Kidney epithelial cell (primary cell): Measurements from ENCODE around the gene ZNF275. TPM values are rescaled to one million over a fixed set of nuclear protein-coding genes. Genes with fewer than 3 reads are reported as not detected.

Experiments used
- DNase-seq: peaks from one replicate; pipeline ENCODE4 v3.0.0-alpha.2; 2010; ENCODE audit warnings: low read depth
- H3K27me3 ChIP-seq: 2 replicates; pipeline ENCODE4 v1.6.0; 2011; ENCODE audit warnings: low read length; ENCODE audit not compliant: control insufficient read depth, insufficient read depth
- H3K36me3 ChIP-seq: 2 replicates; pipeline ENCODE4 v1.5.1; 2011; ENCODE audit warnings: low read length; ENCODE audit not compliant: control insufficient read depth, insufficient read depth
- H3K4me3 ChIP-seq: 2 replicates; pipeline ENCODE4 v1.5.1; 2011; ENCODE audit warnings: low read depth, mild to moderate bottlenecking, control low read depth, low read length
- CTCF ChIP-seq: IDR thresholded peaks from 2 replicates; pipeline ENCODE4 v1.5.1; 2011; ENCODE audit warnings: mild to moderate bottlenecking, moderate library complexity, low read length, control low read depth, inconsistent platforms; ENCODE audit not compliant: insufficient read depth, poor library complexity, severe bottlenecking
- total RNA-seq: library from RNA; depleted of rRNA; stranded (reverse); fragments of >200 nt; gene quantifications from 2 replicates; pipeline ENCODE4 v1.2.3, GENCODE V29; 2015

The ZNF275 gene
- total RNA-seq, 1 donor from 2014 or later, result 10.5 TPM

- no peaks in the 10 kb centered on the region for H3K36me3 ChIP-seq
- no peaks in the 10 kb centered on the region for H3K27me3 ChIP-seq
- no peak for DNase-seq
- TF ChIP-seq CTCF, result no peak
- no peak overlapping the region for H3K4me3 ChIP-seq
Measured at GRCh38 chrX:153370293-153371055, 36.5 kb downstream of the ZNF275 start.

GRCh38 chrX:153371256-153371655, 37.3 kb downstream of the ZNF275 start:
- no peak for DNase-seq
- no peak overlapping the region for H3K4me3 ChIP-seq

GRCh38 chrX:153372949-153373348, 39.0 kb downstream of the ZNF275 start:
- H3K27me3 ChIP-seq, result no peaks in the 10 kb centered on the region
- H3K4me3 ChIP-seq, result no peak overlapping the region
- no peak for TF ChIP-seq CTCF
- no peak for DNase-seq
- no peaks in the 10 kb centered on the region for H3K36me3 ChIP-seq

More at GRCh38 chrX:153371256-153371655, 37.3 kb downstream of the ZNF275 start:
- H3K27me3 ChIP-seq, result no peaks in the 10 kb centered on the region
- no peak for TF ChIP-seq CTCF
- no peaks in the 10 kb centered on the region for H3K36me3 ChIP-seq

- no peak overlapping the region for H3K4me3 ChIP-seq
- DNase-seq, result no peak
- H3K27me3 ChIP-seq, result no peaks in the 10 kb centered on the region
- TF ChIP-seq CTCF, result no peak
- H3K36me3 ChIP-seq, result no peaks in the 10 kb centered on the region
Measured at GRCh38 chrX:153374426-153374825, 40.5 kb downstream of the ZNF275 start.

- Histone ChIP-seq H3K36me3 (no peaks in the 10 kb centered on the region), H3K27me3 (no peaks in the 10 kb centered on the region), H3K4me3 (no peak overlapping the region)
- no peak for TF ChIP-seq CTCF
- no peak for DNase-seq
Measured at GRCh38 chrX:153375571-153375970, 41.6 kb downstream of the ZNF275 start.

GRCh38 chrX:153377727-153378126, 43.8 kb downstream of the ZNF275 start:
- no peaks in the 10 kb centered on the region for H3K27me3 ChIP-seq
- DNase-seq, result no peak
- H3K4me3 ChIP-seq, result no peak overlapping the region
- H3K36me3 ChIP-seq, result no peaks in the 10 kb centered on the region
- TF ChIP-seq CTCF, result no peak
